K562 (cell line): ENCODE measurements around the gene KLK6. TPM values are rescaled to one million over a fixed set of nuclear protein-coding genes. Genes with fewer than 3 reads are reported as not detected.

Experiments used
- ATAC-seq: fragments of 200-7000 bp; cut with Tn5 transposase; 3 replicates; pipeline ENCODE4 v1.9.1; 2020; ENCODE audit warnings: moderate library complexity
- BruUV-seq: library from RNA; stranded (reverse); fragments of 400-500 nt; replicated peaks from 2 replicates; lab custom pipeline; 2021; lab: Mats Ljungman, UMichigan
- CTCF ChIA-PET: fragments of 300-600 bp; formaldehyde crosslinking; extraction: SDS; loops from one replicate; lab custom pipeline; 2021; ENCODE audit warnings: low intra/inter-chr PET ratio; lab: Yijun Ruan, JAX
- POLR2A ChIA-PET: fragments of 300-600, 350-650 bp; sonication (Branson Sonifier 250); formaldehyde crosslinking; extraction: SDS; loops from one replicate; lab custom pipeline; 2021; ENCODE audit warnings: antibody characterized with exemption, inconsistent platforms; lab: Yijun Ruan, JAX
- DNase-seq, 4 experiments: peaks; one replicate each; pipeline versions ENCODE4 v3.0.0 to v3.0.0-alpha.2; 2011 to 2018; ENCODE audit warnings: low spot score in 3 of 4, mixed read lengths in 3 of 4; ENCODE audit errors: extremely low read depth in 1 of 4
- FAIRE-seq: peaks from 2 replicates; lab custom pipeline; 2011; peaks lifted over from hg19 to GRCh38; lab: Jason Lieb, UNC
- H2AFZ ChIP-seq: 2 replicates; pipeline ENCODE4 v1.6.0; 2011; ENCODE audit warnings: low read depth, low read length, control low read depth, inconsistent platforms
- H3K27ac ChIP-seq: fragments of 200-600 bp; 3 replicates; pipeline ENCODE4 v1.8.0; 2011; ENCODE audit warnings: low read depth, mild to moderate bottlenecking, control low read depth, inconsistent platforms, low read length, moderate library complexity, mixed read lengths; ENCODE audit errors: extremely low read depth
- H3K27me3 ChIP-seq, 2 experiments: fragments of 300-600 bp in 1 of 2; 2 replicates in 1 of 2; 3 replicates in 1 of 2; pipeline versions ENCODE4 v1.6.0 to v1.8.0; 2011; ENCODE audit warnings: inconsistent platforms in 2 of 2, low read length in 2 of 2, mild to moderate bottlenecking in 1 of 2, mixed read lengths in 1 of 2, moderate library complexity in 1 of 2; ENCODE audit not compliant: control insufficient read depth in 2 of 2, insufficient read depth in 2 of 2
- H3K36me3 ChIP-seq: fragments of 300-600 bp; 3 replicates; pipeline ENCODE4 v1.8.0; 2011; ENCODE audit warnings: mild to moderate bottlenecking, low read length, inconsistent platforms; ENCODE audit not compliant: control insufficient read depth, insufficient read depth
- H3K4me1 ChIP-seq, 2 experiments: fragments of 200-600 bp in 1 of 2; replicated peaks in 1 of 2; 2 replicates in 1 of 2; 3 replicates in 1 of 2; pipeline versions ENCODE4 v1.5.1 to v1.8.0; 2011; ENCODE audit warnings: inconsistent platforms in 2 of 2, low read length in 2 of 2, mild to moderate bottlenecking in 1 of 2, mixed read lengths in 1 of 2, moderate library complexity in 1 of 2; ENCODE audit not compliant: control insufficient read depth in 2 of 2, insufficient read depth in 2 of 2
- H3K4me2 ChIP-seq: 2 replicates; pipeline ENCODE4 v1.6.1; 2011; ENCODE audit warnings: low read length, control low read depth, inconsistent platforms, mixed read lengths; ENCODE audit not compliant: insufficient read depth
- H3K4me3 ChIP-seq: fragments of 200-600 bp; sonication (generic), shearing (Covaris generic); 2 replicates; pipeline ENCODE4 v1.5.1; 2016; ENCODE audit warnings: control low read depth, inconsistent platforms
- H3K79me2 ChIP-seq: fragments of 200-600 bp; 3 replicates; pipeline ENCODE4 v1.8.0; 2011; ENCODE audit warnings: low read length, inconsistent platforms; ENCODE audit not compliant: control insufficient read depth, insufficient read depth
- H3K9ac ChIP-seq, 2 experiments: 2 replicates each; pipeline versions ENCODE4 v1.6.0 to v1.6.1; 2011; ENCODE audit warnings: low read depth in 2 of 2, low read length in 2 of 2, control low read depth in 1 of 2, inconsistent platforms in 1 of 2, mild to moderate bottlenecking in 1 of 2, mixed read lengths in 1 of 2; ENCODE audit not compliant: insufficient read depth in 1 of 2
- H3K9me1 ChIP-seq: one replicate; pipeline ENCODE4 v1.6.0; 2011; ENCODE audit warnings: inconsistent platforms, mild to moderate bottlenecking, low read length, moderate library complexity; ENCODE audit not compliant: control insufficient read depth, insufficient read depth
- H3K9me3 ChIP-seq: replicated peaks from 2 replicates; pipeline ENCODE4 v1.5.1; 2011; ENCODE audit warnings: low read depth, low read length, inconsistent platforms; ENCODE audit not compliant: control insufficient read depth, insufficient read depth
- H4K20me1 ChIP-seq: replicated peaks from 2 replicates; pipeline ENCODE4 v1.6.1; 2011; ENCODE audit warnings: low read length, inconsistent platforms, mixed read lengths; ENCODE audit not compliant: control insufficient read depth, insufficient read depth
- CHD1 ChIP-seq: fragments of 200-600 bp; sonication (generic); IDR thresholded peaks from one replicate; pipeline ENCODE4 v1.6.1; 2012; ENCODE audit warnings: mild to moderate bottlenecking, moderate library complexity, low read length, inconsistent platforms
- CXXC5 ChIP-seq: fragments of 250-450 bp; sonication (Bioruptor Pico); IDR thresholded peaks from 2 replicates; pipeline ENCODE4 v1.8.0; 2022; ENCODE audit warnings: inconsistent platforms, mild to moderate bottlenecking, moderate library complexity
- HDGF ChIP-seq: fragments of 450-650 bp; IDR thresholded peaks from 2 replicates; pipeline ENCODE4 v1.6.1; 2016
- LCOR ChIP-seq: sonication (generic); formaldehyde crosslinking; IDR thresholded peaks from 2 replicates; pipeline ENCODE4 v1.8.0; 2022; ENCODE audit warnings: mild to moderate bottlenecking, missing genetic modification reagents
- NRF1 ChIP-seq, 2 experiments: fragments of 450-650 bp; IDR thresholded peaks in 1 of 2; conservative IDR thresholded peaks in 1 of 2; 2 replicates each; pipeline ENCODE4 v1.6.1; 2014; ENCODE audit warnings: mild to moderate bottlenecking in 2 of 2
- POLR2B ChIP-seq: fragments of 450-650 bp; IDR thresholded peaks from 2 replicates; pipeline ENCODE4 v1.6.1; 2018; ENCODE audit warnings: low read depth; ENCODE audit not compliant: partially characterized antibody
- SP1 ChIP-seq: sonication (generic); formaldehyde crosslinking; IDR thresholded peaks from 2 replicates; pipeline ENCODE4 v1.8.1; 2022; ENCODE audit warnings: mild to moderate bottlenecking, missing genetic modification reagents
- ZBTB7A ChIP-seq: IDR thresholded peaks from 2 replicates; pipeline ENCODE4 v1.6.1; 2011; ENCODE audit warnings: low read depth, mild to moderate bottlenecking, low read length, moderate library complexity, borderline replicate concordance; ENCODE audit not compliant: control insufficient read depth
- WGBS: fragments of 100-300 bp; shearing (Covaris generic); methylation state at CpG from one replicate; pipeline ENCODE4 v1.1.6; 2016; ENCODE audit warnings: low coverage, mixed read lengths; ENCODE audit not compliant: insufficient coverage; ENCODE audit errors: missing lambda C conversion rate; 5-methylcytosine and 5-hydroxymethylcytosine counted together
- in situ Hi-C: fragments of 300-500 bp; cut with MboI; formaldehyde crosslinking; loops from 4 replicates; pipeline ENCODE4 v1.15.0; 2018; ENCODE audit warnings: inconsistent platforms, mixed read lengths
- intact Hi-C: fragments of 100-400 bp; cut with micrococcal nuclease; formaldehyde crosslinking; loops from 2 replicates; pipeline ENCODE4 v1.14.2; 2022
- polyA plus RNA-seq, 8 experiments: library from polyadenylated mRNA; depleted of rRNA in 4 of 8; stranded (reverse) in 5 of 8; unstranded in 3 of 8; fragments of >200 nt; fragmentation: Nextera tagmentation in 2 of 8; fragmentation: Illumina TruSeq in 1 of 8; extraction: Ambion mirVana in 2 of 8; extraction: Trizol in 1 of 8; gene quantifications; 2 replicates each; pipeline versions ENCODE4 v1.2.1 to v1.2.3, GENCODE V29; 2011 to 2014; ENCODE audit warnings: inconsistent platforms in 1 of 8, missing spikeins in 1 of 8
- total RNA-seq, 7 experiments: library from RNA; depleted of rRNA in 6 of 7; stranded (reverse); fragments of >200 nt in 6 of 7; fragmentation: Illumina TruSeq in 2 of 7; extraction: Trizol in 2 of 7; gene quantifications; 2 replicates each; pipeline versions ENCODE4 v1.2.1 to v1.2.3, GENCODE V29; 2011 to 2021; ENCODE audit warnings: low replicate concordance in 1 of 7
- TF ChIP-seq, protein P1 (sequence below): sonication (generic); formaldehyde crosslinking; IDR thresholded peaks from 2 replicates; pipeline ENCODE4 v1.8.0; 2023; ENCODE audit warnings: mild to moderate bottlenecking, missing genetic modification reagents

Gene KLK6
- total and polyA plus RNA-seq, 9 of the 15 experiments (the other 6 are each of a cell fraction or from before 2014, with no cell fraction given): not detected

- Histone ChIP-seq H3K79me2 (no peaks in the 10 kb centered on the region), H3K4me3 (peak overlapping the region; percentile 19; the same call in 1 of the 2 replicates), H3K9me1 (no peaks in the 10 kb centered on the region), H3K4me1 (peaks cover 0 to 28% of the 10 kb centered on the region in 2 experiments; a peak in 3 of 5 replicates), H4K20me1 (peaks cover 3% of the 10 kb centered on the region; the same call in 1 of the 2 replicates), H3K27ac (no peak overlapping the region), H3K36me3 (no peaks in the 10 kb centered on the region), H3K9me3 (no peaks in the 10 kb centered on the region), H3K9ac (peak overlapping the region in 1 of 2 experiments; percentile 73; a peak in 1 of 4 replicates), H3K4me2 (peak overlapping the region; percentile 56; the same call in 1 of the 2 replicates), H2AFZ (peak overlapping the region; percentile 47; the same call in 1 of the 2 replicates), H3K27me3 (peaks cover 24 to 46% of the 10 kb centered on the region in 2 experiments; a peak in 4 of 5 replicates)
- ATAC-seq: peak; percentile 99
- DNase-seq: peak; percentile 93 to 99 (median 98)
- CTCF ChIA-PET: interaction anchor here (0.7 kb wide), 1 partner anchor 13 kb away, joined by 3 read pairs; no protein-coding TSS in a partner anchor
- no TSS peak for BruUV-seq
- in situ Hi-C loops (loop anchor here (10.0 kb wide), 1 partner anchor 375 kb away; no protein-coding TSS in a partner anchor), intact Hi-C loops (no loop called here)
- TF ChIP-seq CHD1 (no peak), CXXC5 (0 out of 2 replicates have a peak, but pooled peaks have one; percentile 16), POLR2B (no peak), NRF1 (conservative IDR thresholded peaks at IDR 0.05 in 1 of 2, IDR thresholded peaks at IDR 0.05 in 1 of 2) (peak; percentile 46 to 56; a peak in 3 of 4 replicates), HDGF (peak; percentile 77; the same call in 1 of the 2 replicates), SP1 (peak; percentile 72), ZBTB7A (0 out of 2 replicates have a peak, but pooled peaks have one; percentile 18), LCOR (CRISPR knock-in tag) (0 out of 2 replicates have a peak, but pooled peaks have one; percentile 44)
- TF ChIP-seq, protein P1, sequence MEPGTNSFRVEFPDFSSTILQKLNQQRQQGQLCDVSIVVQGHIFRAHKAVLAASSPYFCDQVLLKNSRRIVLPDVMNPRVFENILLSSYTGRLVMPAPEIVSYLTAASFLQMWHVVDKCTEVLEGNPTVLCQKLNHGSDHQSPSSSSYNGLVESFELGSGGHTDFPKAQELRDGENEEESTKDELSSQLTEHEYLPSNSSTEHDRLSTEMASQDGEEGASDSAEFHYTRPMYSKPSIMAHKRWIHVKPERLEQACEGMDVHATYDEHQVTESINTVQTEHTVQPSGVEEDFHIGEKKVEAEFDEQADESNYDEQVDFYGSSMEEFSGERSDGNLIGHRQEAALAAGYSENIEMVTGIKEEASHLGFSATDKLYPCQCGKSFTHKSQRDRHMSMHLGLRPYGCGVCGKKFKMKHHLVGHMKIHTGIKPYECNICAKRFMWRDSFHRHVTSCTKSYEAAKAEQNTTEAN (CRISPR knock-in tag): no peak
- peak; percentile 93 for FAIRE-seq
- 5% methylated on average over 31 of the region's 36 CpGs for WGBS
- POLR2A ChIA-PET: interaction anchor here (0.5 to 2.0 kb wide), 10 partner anchors 13 to 471 kb away, joined by 3 to 5 read pairs (median 3); no protein-coding TSS in a partner anchor
Observed at GRCh38 chr19:50909240-50910070, 59.9 kb downstream of the KLK6 start.

Other genes starting within 250 kb of the KLK6 start
Only the 7 nearest of the 20 such genes appear.
- gene KLK4, start 58.2 kb downstream of the KLK6 start, total RNA-seq (2014; rRNA removed): not detected in 2 replicates
- not detected in 2 replicates for gene KLK4, start 58.2 kb downstream of the KLK6 start, total RNA-seq (2014; rRNA removed; fragmentation: Illumina TruSeq; extraction: Trizol)
- not detected in 2 replicates for gene KLK4, start 58.2 kb downstream of the KLK6 start, total RNA-seq (2015; rRNA removed; fragmentation: Illumina TruSeq; extraction: Trizol)
- not detected in 2 replicates for gene KLK4, start 58.2 kb downstream of the KLK6 start, total RNA-seq (2021)
- not detected in 2 replicates for gene KLK4, start 58.2 kb downstream of the KLK6 start, polyA plus RNA-seq (2011; rRNA removed)
- not detected in 2 replicates for gene KLK4, start 58.2 kb downstream of the KLK6 start, polyA plus RNA-seq (2014; fragmentation: Illumina TruSeq; extraction: Trizol)
- gene KLK4, start 58.2 kb downstream of the KLK6 start, polyA plus RNA-seq (2014; fragmentation: Nextera tagmentation; extraction: Ambion mirVana): not detected
- gene KLK4, start 58.2 kb downstream of the KLK6 start, polyA plus RNA-seq (2014; rRNA removed): not detected in 2 replicates
- not detected in 2 replicates for gene KLK5, start 16.6 kb downstream of the KLK6 start, total RNA-seq (2014; rRNA removed)
- not detected in 2 replicates for gene KLK5, start 16.6 kb downstream of the KLK6 start, total RNA-seq (2014; rRNA removed; fragmentation: Illumina TruSeq; extraction: Trizol)
- gene KLK5, start 16.6 kb downstream of the KLK6 start, total RNA-seq (2015; rRNA removed; fragmentation: Illumina TruSeq; extraction: Trizol): not detected in 2 replicates
- gene KLK5, start 16.6 kb downstream of the KLK6 start, total RNA-seq (2021): not detected in 2 replicates
- gene KLK5, start 16.6 kb downstream of the KLK6 start, polyA plus RNA-seq (2011; rRNA removed): not detected in 2 replicates
- not detected in 2 replicates for gene KLK5, start 16.6 kb downstream of the KLK6 start, polyA plus RNA-seq (2014; fragmentation: Illumina TruSeq; extraction: Trizol)
- not detected for gene KLK5, start 16.6 kb downstream of the KLK6 start, polyA plus RNA-seq (2014; fragmentation: Nextera tagmentation; extraction: Ambion mirVana)
- not detected in 2 replicates for gene KLK5, start 16.6 kb downstream of the KLK6 start, polyA plus RNA-seq (2014; rRNA removed)
- gene KLK7, start 14.3 kb upstream of the KLK6 start, total RNA-seq (2014; rRNA removed): not detected in 2 replicates
- gene KLK7, start 14.3 kb upstream of the KLK6 start, total RNA-seq (2014; rRNA removed; fragmentation: Illumina TruSeq; extraction: Trizol): not detected in 2 replicates
- not detected in 2 replicates for gene KLK7, start 14.3 kb upstream of the KLK6 start, total RNA-seq (2015; rRNA removed; fragmentation: Illumina TruSeq; extraction: Trizol)
- not detected in 2 replicates for gene KLK7, start 14.3 kb upstream of the KLK6 start, total RNA-seq (2021)
- not detected in 2 replicates for gene KLK7, start 14.3 kb upstream of the KLK6 start, polyA plus RNA-seq (2011; rRNA removed)
- gene KLK7, start 14.3 kb upstream of the KLK6 start, polyA plus RNA-seq (2014; fragmentation: Illumina TruSeq; extraction: Trizol): not detected in 2 replicates
- under 1 TPM in 1 of 2 experiments, not detected in 1; 0.03 TPM for gene KLK7, start 14.3 kb upstream of the KLK6 start, polyA plus RNA-seq (2014; fragmentation: Nextera tagmentation; extraction: Ambion mirVana)
- gene KLK7, start 14.3 kb upstream of the KLK6 start, polyA plus RNA-seq (2014; rRNA removed): not detected in 2 replicates
- 0.45 TPM in 1 of 2 replicates, not detected in the other for gene KLK8, start 32.0 kb upstream of the KLK6 start, total RNA-seq (2014; rRNA removed)
- 0.40 TPM in 1 of 2 replicates, not detected in the other for gene KLK8, start 32.0 kb upstream of the KLK6 start, total RNA-seq (2014; rRNA removed; fragmentation: Illumina TruSeq; extraction: Trizol)
- gene KLK8, start 32.0 kb upstream of the KLK6 start, total RNA-seq (2015; rRNA removed; fragmentation: Illumina TruSeq; extraction: Trizol): 0.41 and 0.76 TPM in 2 replicates
- 1.4 TPM in 2 replicates for gene KLK8, start 32.0 kb upstream of the KLK6 start, total RNA-seq (2021)
- 0.62 and 0.79 TPM in 2 replicates for gene KLK8, start 32.0 kb upstream of the KLK6 start, polyA plus RNA-seq (2011; rRNA removed)
- gene KLK8, start 32.0 kb upstream of the KLK6 start, polyA plus RNA-seq (2014; fragmentation: Illumina TruSeq; extraction: Trizol): 0.44 and 0.49 TPM in 2 replicates
- 1 to 10 TPM in 1 of 2 experiments, under 1 TPM in 1; 0.37 to 1.7 TPM for gene KLK8, start 32.0 kb upstream of the KLK6 start, polyA plus RNA-seq (2014; fragmentation: Nextera tagmentation; extraction: Ambion mirVana)
- gene KLK8, start 32.0 kb upstream of the KLK6 start, polyA plus RNA-seq (2014; rRNA removed): 1.1 and 1.4 TPM in 2 replicates
- gene KLK10, start 50.1 kb upstream of the KLK6 start, total RNA-seq (2014; rRNA removed): not detected in 2 replicates
- gene KLK10, start 50.1 kb upstream of the KLK6 start, total RNA-seq (2014; rRNA removed; fragmentation: Illumina TruSeq; extraction: Trizol): not detected in 2 replicates
- not detected in 2 replicates for gene KLK10, start 50.1 kb upstream of the KLK6 start, total RNA-seq (2015; rRNA removed; fragmentation: Illumina TruSeq; extraction: Trizol)
- 0.11 TPM in 1 of 2 replicates, not detected in the other for gene KLK10, start 50.1 kb upstream of the KLK6 start, total RNA-seq (2021)
- not detected in 2 replicates for gene KLK10, start 50.1 kb upstream of the KLK6 start, polyA plus RNA-seq (2011; rRNA removed)
- gene KLK10, start 50.1 kb upstream of the KLK6 start, polyA plus RNA-seq (2014; fragmentation: Illumina TruSeq; extraction: Trizol): not detected in 2 replicates
- gene KLK10, start 50.1 kb upstream of the KLK6 start, polyA plus RNA-seq (2014; fragmentation: Nextera tagmentation; extraction: Ambion mirVana): not detected
- gene KLK10, start 50.1 kb upstream of the KLK6 start, polyA plus RNA-seq (2014; rRNA removed): not detected in 2 replicates
- gene KLK11, start 57.0 kb upstream of the KLK6 start, total RNA-seq (2014; rRNA removed): not detected in 2 replicates
- gene KLK11, start 57.0 kb upstream of the KLK6 start, total RNA-seq (2014; rRNA removed; fragmentation: Illumina TruSeq; extraction: Trizol): not detected in 2 replicates
- not detected in 2 replicates for gene KLK11, start 57.0 kb upstream of the KLK6 start, total RNA-seq (2015; rRNA removed; fragmentation: Illumina TruSeq; extraction: Trizol)
- gene KLK11, start 57.0 kb upstream of the KLK6 start, total RNA-seq (2021): not detected in 2 replicates
- not detected in 2 replicates for gene KLK11, start 57.0 kb upstream of the KLK6 start, polyA plus RNA-seq (2011; rRNA removed)
- gene KLK11, start 57.0 kb upstream of the KLK6 start, polyA plus RNA-seq (2014; fragmentation: Illumina TruSeq; extraction: Trizol): not detected in 2 replicates
- gene KLK11, start 57.0 kb upstream of the KLK6 start, polyA plus RNA-seq (2014; fragmentation: Nextera tagmentation; extraction: Ambion mirVana): not detected
- not detected in 2 replicates for gene KLK11, start 57.0 kb upstream of the KLK6 start, polyA plus RNA-seq (2014; rRNA removed)
- gene KLK12, start 65.4 kb upstream of the KLK6 start, total RNA-seq (2014; rRNA removed): not detected in 2 replicates
- not detected in 2 replicates for gene KLK12, start 65.4 kb upstream of the KLK6 start, total RNA-seq (2014; rRNA removed; fragmentation: Illumina TruSeq; extraction: Trizol)
- gene KLK12, start 65.4 kb upstream of the KLK6 start, total RNA-seq (2015; rRNA removed; fragmentation: Illumina TruSeq; extraction: Trizol): not detected in 2 replicates
- not detected in 2 replicates for gene KLK12, start 65.4 kb upstream of the KLK6 start, total RNA-seq (2021)
- not detected in 2 replicates for gene KLK12, start 65.4 kb upstream of the KLK6 start, polyA plus RNA-seq (2011; rRNA removed)
- not detected in 2 replicates for gene KLK12, start 65.4 kb upstream of the KLK6 start, polyA plus RNA-seq (2014; fragmentation: Illumina TruSeq; extraction: Trizol)
- gene KLK12, start 65.4 kb upstream of the KLK6 start, polyA plus RNA-seq (2014; fragmentation: Nextera tagmentation; extraction: Ambion mirVana): not detected
- gene KLK12, start 65.4 kb upstream of the KLK6 start, polyA plus RNA-seq (2014; rRNA removed): not detected in 2 replicates